DND-41 (cell line): Measurements from ENCODE around the gene ERMARD.

Source experiments
- ATAC-seq: fragments of 200-7000 bp; cut with Tn5 transposase; 3 replicates; pipeline ENCODE4 v1.9.1; 2021; ENCODE audit warnings: low read depth; ENCODE audit not compliant: insufficient read depth
- DNase-seq: peaks from one replicate; pipeline ENCODE4 v3.0.0-alpha.2; 2020
- H2AFZ ChIP-seq: 2 replicates; pipeline ENCODE4 v1.6.0; 2012; ENCODE audit warnings: low read depth, low read length
- H3K27ac ChIP-seq: 2 replicates; pipeline ENCODE4 v1.5.1; 2012; ENCODE audit warnings: low read length, inconsistent platforms
- H3K27me3 ChIP-seq: fragments of 200-600 bp; sonication (generic); 2 replicates; pipeline ENCODE4 v1.6.0; 2012; ENCODE audit warnings: low read length, mild to moderate bottlenecking, inconsistent platforms; ENCODE audit not compliant: insufficient read depth, poor library complexity
- H3K36me3 ChIP-seq: 2 replicates; pipeline ENCODE4 v1.5.1; 2012; ENCODE audit warnings: low read length, inconsistent platforms; ENCODE audit not compliant: insufficient read depth
- H3K4me1 ChIP-seq: 2 replicates; pipeline ENCODE4 v1.5.1; 2012; ENCODE audit warnings: mild to moderate bottlenecking, low read length; ENCODE audit not compliant: insufficient read depth
- H3K4me2 ChIP-seq: 2 replicates; pipeline ENCODE4 v1.6.0; 2012; ENCODE audit warnings: mild to moderate bottlenecking, moderate library complexity, low read length, inconsistent platforms; ENCODE audit not compliant: insufficient read depth
- H3K4me3 ChIP-seq, 2 experiments: fragments of 200-600 bp in 1 of 2; shearing (Covaris generic) in 1 of 2; 2 replicates each; pipeline ENCODE4 v1.5.1; 2012 to 2016; ENCODE audit warnings: inconsistent platforms in 2 of 2, low read length in 2 of 2, mild to moderate bottlenecking in 2 of 2, low read depth in 1 of 2, moderate library complexity in 1 of 2
- H3K79me2 ChIP-seq: 2 replicates; pipeline ENCODE4 v1.6.0; 2012; ENCODE audit warnings: low read length, inconsistent platforms; ENCODE audit not compliant: insufficient read depth
- H3K9ac ChIP-seq: 2 replicates; pipeline ENCODE4 v1.6.0; 2012; ENCODE audit warnings: low read depth, mild to moderate bottlenecking, inconsistent platforms, low read length, moderate library complexity
- H3K9me3 ChIP-seq: 2 replicates; pipeline ENCODE4 v1.5.1; 2012; ENCODE audit warnings: low read length, moderate library complexity, mild to moderate bottlenecking, inconsistent platforms; ENCODE audit not compliant: insufficient read depth, severe bottlenecking
- H4K20me1 ChIP-seq: 2 replicates; pipeline ENCODE4 v1.6.0; 2012; ENCODE audit warnings: low read length; ENCODE audit not compliant: insufficient read depth
- EZH2 ChIP-seq: IDR thresholded peaks from 3 replicates; pipeline ENCODE4 v1.6.1; 2012; ENCODE audit warnings: borderline replicate concordance, low read depth, mild to moderate bottlenecking, moderate library complexity, low read length, inconsistent platforms; ENCODE audit not compliant: severe bottlenecking
- TF ChIP-seq, protein P1 (sequence below): IDR thresholded peaks from 2 replicates; pipeline ENCODE4 v1.5.1; 2012; ENCODE audit warnings: borderline replicate concordance, low read length, moderate library complexity, mild to moderate bottlenecking; ENCODE audit not compliant: poor library complexity, severe bottlenecking; ENCODE audit errors: extremely low read depth

ERMARD gene

GRCh38 chr6:169752074-169752623, 727 bp downstream of the ERMARD start:
- Histone ChIP-seq H3K9me3 (no peaks in the 10 kb centered on the region), H2AFZ (peak overlapping the region; percentile 85), H3K4me1 (peaks cover 30% of the 10 kb centered on the region), H3K79me2 (peaks cover 32% of the 10 kb centered on the region), H3K27ac (peak overlapping the region; percentile 91), H4K20me1 (no peaks in the 10 kb centered on the region), H3K4me2 (peak overlapping the region; percentile 69), H3K4me3 (peak overlapping the region; percentile 69 to 94), H3K27me3 (no peaks in the 10 kb centered on the region), H3K36me3 (peaks cover 18% of the 10 kb centered on the region), H3K9ac (peak overlapping the region; percentile 99)
- DNase-seq (peak; percentile 46), ATAC-seq (no peak; the same call in 2 of the 3 replicates)
- TF ChIP-seq, protein P1, sequence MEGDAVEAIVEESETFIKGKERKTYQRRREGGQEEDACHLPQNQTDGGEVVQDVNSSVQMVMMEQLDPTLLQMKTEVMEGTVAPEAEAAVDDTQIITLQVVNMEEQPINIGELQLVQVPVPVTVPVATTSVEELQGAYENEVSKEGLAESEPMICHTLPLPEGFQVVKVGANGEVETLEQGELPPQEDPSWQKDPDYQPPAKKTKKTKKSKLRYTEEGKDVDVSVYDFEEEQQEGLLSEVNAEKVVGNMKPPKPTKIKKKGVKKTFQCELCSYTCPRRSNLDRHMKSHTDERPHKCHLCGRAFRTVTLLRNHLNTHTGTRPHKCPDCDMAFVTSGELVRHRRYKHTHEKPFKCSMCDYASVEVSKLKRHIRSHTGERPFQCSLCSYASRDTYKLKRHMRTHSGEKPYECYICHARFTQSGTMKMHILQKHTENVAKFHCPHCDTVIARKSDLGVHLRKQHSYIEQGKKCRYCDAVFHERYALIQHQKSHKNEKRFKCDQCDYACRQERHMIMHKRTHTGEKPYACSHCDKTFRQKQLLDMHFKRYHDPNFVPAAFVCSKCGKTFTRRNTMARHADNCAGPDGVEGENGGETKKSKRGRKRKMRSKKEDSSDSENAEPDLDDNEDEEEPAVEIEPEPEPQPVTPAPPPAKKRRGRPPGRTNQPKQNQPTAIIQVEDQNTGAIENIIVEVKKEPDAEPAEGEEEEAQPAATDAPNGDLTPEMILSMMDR = no peak
- TF ChIP-seq EZH2 = no peak

GRCh38 chr6:169755162-169755561, 3.7 kb downstream of the ERMARD start:
- Histone ChIP-seq H3K4me3 (no peak overlapping the region), H3K4me1 (peaks cover 24% of the 10 kb centered on the region), H4K20me1 (no peaks in the 10 kb centered on the region), H3K27me3 (no peaks in the 10 kb centered on the region), H3K4me2 (no peak overlapping the region), H3K9me3 (no peaks in the 10 kb centered on the region), H3K27ac (no peak overlapping the region), H3K36me3 (peaks cover 41% of the 10 kb centered on the region), H2AFZ (no peak overlapping the region), H3K79me2 (peaks cover 29% of the 10 kb centered on the region), H3K9ac (no peak overlapping the region)
- no peak for ATAC-seq
- DNase-seq = no peak
- no peak for TF ChIP-seq EZH2
- TF ChIP-seq, protein P1 = no peak

- Histone ChIP-seq H4K20me1 (no peaks in the 10 kb centered on the region), H3K4me2 (no peak overlapping the region), H3K4me3 (no peak overlapping the region), H3K36me3 (peaks cover 86% of the 10 kb centered on the region), H2AFZ (no peak overlapping the region), H3K9ac (no peak overlapping the region), H3K27ac (no peak overlapping the region), H3K79me2 (no peaks in the 10 kb centered on the region), H3K4me1 (no peaks in the 10 kb centered on the region), H3K27me3 (no peaks in the 10 kb centered on the region), H3K9me3 (no peaks in the 10 kb centered on the region)
- no peak for ATAC-seq
- TF ChIP-seq, protein P1 = no peak
- TF ChIP-seq EZH2 = no peak
- no peak for DNase-seq
Observed at GRCh38 chr6:169763308-169763707, 11.9 kb downstream of the ERMARD start.
